Esophagus muscularis mucosa (tissue), 4 donors: ENCODE measurements around the gene SQSTM1.

Source experiments
- CTCF ChIP-seq, 3 experiments: fragments of 200-600 bp in 2 of 3; fragments of 450-650 bp in 1 of 3; sonication (generic) in 2 of 3; IDR thresholded peaks; one replicate each; pipeline ENCODE4 v1.5.1; 2017 to 2019; ENCODE audit warnings: antibody characterized with exemption in 3 of 3, mild to moderate bottlenecking in 2 of 3, moderate library complexity in 1 of 3
- EP300 ChIP-seq: sonication (generic); formaldehyde crosslinking; IDR thresholded peaks from one replicate; pipeline ENCODE4 v1.6.1; 2017; ENCODE audit warnings: antibody characterized with exemption
- POLR2A ChIP-seq: fragments of 450-650 bp; IDR thresholded peaks from one replicate; pipeline ENCODE4 v1.6.1; 2017; ENCODE audit warnings: antibody characterized with exemption, moderate library complexity, mild to moderate bottlenecking, low read depth
- POLR2AphosphoS5 ChIP-seq, 2 donors: sonication (generic); formaldehyde crosslinking; IDR thresholded peaks; one replicate each; pipeline ENCODE4 v1.6.1; 2017; ENCODE audit warnings: antibody characterized with exemption in 2 of 2

- no peak for TF ChIP-seq CTCF (IDR thresholded peaks at IDR 0.05)
- TF ChIP-seq POLR2AphosphoS5 (IDR thresholded peaks at IDR 0.05), result no peak
- no peak for TF ChIP-seq EP300
- no peak for TF ChIP-seq POLR2A
These were observed 57.7 kb downstream of the SQSTM1 start for GRCh38 chr5:179878222-179879002.
